Sigmoid colon (tissue), 7 donors: ENCODE results near the gene BRF1. TPM values are rescaled to one million over a fixed set of nuclear protein-coding genes. Genes with fewer than 3 reads are reported as not detected.

ENCODE experiments used
- DNase-seq: peaks from one replicate; pipeline ENCODE4 v3.0.0-alpha.2; 2019
- H3K27ac ChIP-seq, 4 donors: fragments of 200-600 bp; sonication (generic); one replicate each; pipeline ENCODE4 v1.5.1; 2016 to 2019; ENCODE audit warnings: mild to moderate bottlenecking in 1 of 4
- H3K27me3 ChIP-seq, 3 donors: fragments of 200-600 bp; sonication (generic); one replicate each; pipeline ENCODE4 v1.5.1; 2019; ENCODE audit warnings: mild to moderate bottlenecking in 1 of 3
- H3K36me3 ChIP-seq, 4 donors: fragments of 200-600 bp; sonication (generic); one replicate each; pipeline ENCODE4 v1.5.1; 2016 to 2019
- H3K4me1 ChIP-seq, 4 donors: fragments of 200-600 bp; sonication (generic); one replicate each; pipeline ENCODE4 v1.5.1; 2017 to 2019
- H3K4me3 ChIP-seq, 4 donors: fragments of 200-600 bp; sonication (generic); one replicate each; pipeline ENCODE4 v1.5.1; 2017 to 2019; ENCODE audit warnings: mild to moderate bottlenecking in 2 of 4, moderate library complexity in 1 of 4
- H3K9me3 ChIP-seq, 4 donors: fragments of 200-600 bp in 3 of 4; sonication (generic) in 3 of 4; one replicate each; pipeline versions ENCODE4 v1.5.1 to v1.6.1; 2013 to 2019
- EP300 ChIP-seq, 4 donors: sonication (generic); formaldehyde crosslinking; IDR thresholded peaks; one replicate each; pipeline ENCODE4 v1.6.1; 2017; ENCODE audit warnings: antibody characterized with exemption in 4 of 4
- POLR2A ChIP-seq, 2 donors: fragments of 450-650 bp; IDR thresholded peaks; one replicate each; pipeline ENCODE4 v1.6.1; 2016; ENCODE audit warnings: antibody characterized with exemption in 2 of 2, mild to moderate bottlenecking in 2 of 2, moderate library complexity in 2 of 2
- POLR2AphosphoS5 ChIP-seq, 4 donors: sonication (generic); formaldehyde crosslinking; IDR thresholded peaks; one replicate each; pipeline ENCODE4 v1.6.1; 2017; ENCODE audit warnings: antibody characterized with exemption in 4 of 4
- WGBS, 2 donors: extraction: QIAGEN DNeasy Blood & Tissue Kit; methylation state at CpG; one replicate each; pipeline ENCODE4 v1.1.7; 2013; 5-methylcytosine and 5-hydroxymethylcytosine counted together
- intact Hi-C: fragments of 100-400 bp; cut with DNase I; formaldehyde crosslinking; loops from one replicate; pipeline ENCODE4 v1.15.1; 2023
- polyA plus RNA-seq, 3 donors: library from polyadenylated mRNA; stranded (reverse); fragments of 200-250 nt; gene quantifications; one replicate each; pipeline ENCODE4 v1.2.3, GENCODE V29; 2013
- total RNA-seq, 4 donors: library from RNA; depleted of rRNA; stranded (reverse); fragments of >200 nt; gene quantifications; one replicate each; pipeline ENCODE4 v1.1.0, GENCODE V29; 2016
- TF ChIP-seq, protein P1 (sequence below), 4 experiments: fragments of 450-650 bp in 3 of 4; fragments of 200-600 bp in 1 of 4; IDR thresholded peaks; one replicate each; pipeline ENCODE4 v1.5.1; 2016 to 2019; ENCODE audit warnings: antibody characterized with exemption in 4 of 4, mild to moderate bottlenecking in 3 of 4, moderate library complexity in 2 of 4
- donor health status: healthy with polysubstance abuse.
- donor health status: Bipolar disorder and iron deficiency.
- donor health status: healthy.

Gene BRF1, protein sequence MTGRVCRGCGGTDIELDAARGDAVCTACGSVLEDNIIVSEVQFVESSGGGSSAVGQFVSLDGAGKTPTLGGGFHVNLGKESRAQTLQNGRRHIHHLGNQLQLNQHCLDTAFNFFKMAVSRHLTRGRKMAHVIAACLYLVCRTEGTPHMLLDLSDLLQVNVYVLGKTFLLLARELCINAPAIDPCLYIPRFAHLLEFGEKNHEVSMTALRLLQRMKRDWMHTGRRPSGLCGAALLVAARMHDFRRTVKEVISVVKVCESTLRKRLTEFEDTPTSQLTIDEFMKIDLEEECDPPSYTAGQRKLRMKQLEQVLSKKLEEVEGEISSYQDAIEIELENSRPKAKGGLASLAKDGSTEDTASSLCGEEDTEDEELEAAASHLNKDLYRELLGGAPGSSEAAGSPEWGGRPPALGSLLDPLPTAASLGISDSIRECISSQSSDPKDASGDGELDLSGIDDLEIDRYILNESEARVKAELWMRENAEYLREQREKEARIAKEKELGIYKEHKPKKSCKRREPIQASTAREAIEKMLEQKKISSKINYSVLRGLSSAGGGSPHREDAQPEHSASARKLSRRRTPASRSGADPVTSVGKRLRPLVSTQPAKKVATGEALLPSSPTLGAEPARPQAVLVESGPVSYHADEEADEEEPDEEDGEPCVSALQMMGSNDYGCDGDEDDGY
- total RNA-seq (10 to 100 TPM; 19.3 to 39.2 (median 28.5) TPM), polyA plus RNA-seq (10 to 100 TPM in 2 of 3 donors, 1 to 10 TPM in 1; 9.0 to 23.7 (median 12.6) TPM)

DNA sequence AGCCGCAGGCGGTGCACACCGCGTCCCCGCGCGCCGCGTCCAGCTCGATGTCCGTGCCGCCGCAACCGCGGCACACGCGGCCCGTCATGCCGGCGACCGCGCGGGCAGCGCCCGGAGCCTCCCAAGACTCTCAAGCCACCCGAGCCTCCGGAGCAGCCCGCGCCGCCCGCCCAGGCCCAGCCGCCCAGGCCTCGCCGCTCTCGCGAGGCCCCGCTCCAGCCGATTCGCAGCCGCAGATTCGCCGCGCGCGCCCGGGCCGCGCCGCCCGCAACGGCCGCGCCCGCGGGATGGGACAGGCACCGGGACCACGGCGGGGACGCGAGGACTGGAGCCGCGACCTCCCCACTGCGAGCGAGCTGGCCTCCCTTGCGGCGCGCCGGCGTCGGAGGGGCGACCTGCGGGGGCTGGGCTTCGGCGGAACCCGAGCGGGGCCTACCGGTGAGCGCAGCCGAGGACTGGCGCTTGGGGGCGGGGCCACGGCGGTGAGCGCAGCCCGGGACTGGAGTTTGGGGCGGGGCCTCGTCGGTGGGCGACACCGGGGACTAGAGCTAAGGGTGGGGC, at the start of gene BRF1:
Gene BRF1, minus strand, starts transcription at position 460 of the 561 bp plus-strand sequence. Its CDS starts 372 bp downstream, at position 88.
- intact Hi-C loops, result loop anchor here (1.0 to 5.0 kb wide), 2 partner anchors 14 to 208 kb away; partner anchors contain the start of gene PACS2
- H3K36me3 ChIP-seq, result no peaks in the 10 kb centered on the region
- 0 to 1% methylated on average over 90 of the region's 90 CpGs for WGBS, 2 donors

DNA sequence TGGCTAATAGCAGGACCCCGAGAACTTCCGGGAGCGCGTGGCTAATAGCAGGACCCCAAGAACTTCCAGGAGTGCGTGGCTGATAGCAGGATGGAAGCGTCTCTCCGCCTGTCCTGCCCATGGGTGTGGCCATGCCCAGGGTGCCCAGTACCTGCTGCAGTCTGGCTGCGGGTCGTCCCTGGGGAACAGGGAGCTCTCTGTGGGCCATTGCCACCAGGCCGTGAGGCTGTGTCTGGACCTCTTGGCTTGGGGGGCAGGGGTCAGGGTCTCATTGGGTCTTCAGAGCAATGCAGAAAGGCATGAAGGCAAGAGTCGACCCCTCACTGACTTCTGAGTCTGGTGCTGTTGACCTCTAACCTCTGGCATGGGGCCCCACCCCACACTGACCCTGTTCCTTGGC, 49.2 kb upstream of the BRF1 start:
- TF ChIP-seq, protein P1, sequence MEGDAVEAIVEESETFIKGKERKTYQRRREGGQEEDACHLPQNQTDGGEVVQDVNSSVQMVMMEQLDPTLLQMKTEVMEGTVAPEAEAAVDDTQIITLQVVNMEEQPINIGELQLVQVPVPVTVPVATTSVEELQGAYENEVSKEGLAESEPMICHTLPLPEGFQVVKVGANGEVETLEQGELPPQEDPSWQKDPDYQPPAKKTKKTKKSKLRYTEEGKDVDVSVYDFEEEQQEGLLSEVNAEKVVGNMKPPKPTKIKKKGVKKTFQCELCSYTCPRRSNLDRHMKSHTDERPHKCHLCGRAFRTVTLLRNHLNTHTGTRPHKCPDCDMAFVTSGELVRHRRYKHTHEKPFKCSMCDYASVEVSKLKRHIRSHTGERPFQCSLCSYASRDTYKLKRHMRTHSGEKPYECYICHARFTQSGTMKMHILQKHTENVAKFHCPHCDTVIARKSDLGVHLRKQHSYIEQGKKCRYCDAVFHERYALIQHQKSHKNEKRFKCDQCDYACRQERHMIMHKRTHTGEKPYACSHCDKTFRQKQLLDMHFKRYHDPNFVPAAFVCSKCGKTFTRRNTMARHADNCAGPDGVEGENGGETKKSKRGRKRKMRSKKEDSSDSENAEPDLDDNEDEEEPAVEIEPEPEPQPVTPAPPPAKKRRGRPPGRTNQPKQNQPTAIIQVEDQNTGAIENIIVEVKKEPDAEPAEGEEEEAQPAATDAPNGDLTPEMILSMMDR (IDR thresholded peaks at IDR 0.05), result no peak
- TF ChIP-seq EP300 (IDR thresholded peaks at IDR 0.05) (no peak), POLR2AphosphoS5 (IDR thresholded peaks at IDR 0.05) (no peak), POLR2A (IDR thresholded peaks at IDR 0.05) (no peak)
- Histone ChIP-seq H3K4me1 (peaks cover 0 to 14% (median 4%) of the 10 kb centered on the region in 4 donors), H3K9me3 (no peaks in the 10 kb centered on the region), H3K36me3 (peaks cover 0 to 10% (median 5%) of the 10 kb centered on the region in 4 donors), H3K4me3 (no peak overlapping the region), H3K27ac (no peak overlapping the region), H3K27me3 (no peaks in the 10 kb centered on the region)
- WGBS, 2 donors, result 90 to 92% methylated on average over 11 of the region's 11 CpGs
- intact Hi-C loops, result loop anchor here (5.0 kb wide), 1 partner anchor 258 kb away; no protein-coding TSS in a partner anchor
- no peak for DNase-seq

More for the DNA sequence above, at the start of gene BRF1:
- Histone ChIP-seq H3K4me3 (peak within 1 kb of the TSS; percentile 64 to 88 (median 70)), H3K9me3 (no peaks in the 10 kb centered on the region), H3K27me3 (no peaks in the 10 kb centered on the region), H3K4me1 (peaks cover 0 to 27% (median 21%) of the 10 kb centered on the region in 4 donors), H3K27ac (peak within 1 kb of the TSS; percentile 95 to 98 (median 98))
- TF ChIP-seq EP300 (IDR thresholded peaks at IDR 0.05) (no peak), POLR2AphosphoS5 (IDR thresholded peaks at IDR 0.05) (peak in 1 of 4 donors; percentile 77), POLR2A (IDR thresholded peaks at IDR 0.05) (no peak)
- peak; percentile 97 for DNase-seq

DNA sequence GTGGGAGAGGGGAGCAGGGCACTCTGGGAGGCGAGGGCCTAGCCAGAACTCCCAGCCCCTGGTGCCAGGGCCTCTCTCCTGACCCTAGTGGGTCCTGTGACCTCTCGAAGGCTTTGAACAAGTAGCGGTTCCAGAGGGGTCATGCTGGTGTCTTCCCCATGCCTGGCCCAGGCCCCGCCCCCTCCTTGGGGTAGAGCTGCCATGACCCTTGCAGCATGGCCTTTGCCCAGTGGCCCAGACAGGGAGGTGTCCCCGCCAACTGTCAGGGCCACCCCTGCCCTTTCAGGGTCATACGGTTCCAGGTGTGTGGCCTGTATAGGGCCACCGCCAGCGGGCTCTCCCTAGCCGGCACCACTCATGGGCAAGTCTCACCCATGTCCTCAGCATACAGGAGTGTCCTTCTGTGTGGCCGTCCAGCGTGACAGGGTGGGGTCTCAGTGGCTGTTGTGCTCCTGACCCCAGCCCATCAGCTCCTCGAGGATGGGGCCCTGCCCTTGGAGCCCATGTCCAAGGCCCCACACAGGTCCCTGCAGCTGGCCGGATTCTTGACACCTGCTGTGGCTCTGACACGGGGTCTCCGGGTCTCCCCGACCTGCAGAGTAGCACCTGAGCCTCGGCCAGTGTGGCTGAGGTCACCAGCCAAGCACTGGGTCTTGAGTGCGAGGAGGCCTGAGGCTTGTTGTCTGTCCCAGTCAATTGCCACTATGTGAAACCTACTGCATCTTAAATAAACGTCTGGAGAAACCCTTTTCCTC, 48.3 kb upstream of the BRF1 start:
- TF ChIP-seq EP300 (IDR thresholded peaks at IDR 0.05) (no peak), POLR2A (IDR thresholded peaks at IDR 0.05) (no peak)
- TF ChIP-seq, protein P1 (IDR thresholded peaks at IDR 0.05), result no peak
- no peak overlapping the region for H3K4me3 ChIP-seq
- WGBS, 2 donors, result 92 to 94% methylated on average over 19 of the region's 19 CpGs
- no peaks in the 10 kb centered on the region for H3K27me3 ChIP-seq
- intact Hi-C loops, result no loop called here
- H3K27ac ChIP-seq, result no peak overlapping the region
- H3K36me3 ChIP-seq, result peaks cover 0 to 10% (median under 1%) of the 10 kb centered on the region in 4 donors
- no peaks in the 10 kb centered on the region for H3K9me3 ChIP-seq
- peaks cover 0 to 14% (median 4%) of the 10 kb centered on the region in 4 donors for H3K4me1 ChIP-seq
- DNase-seq, result no peak

DNA sequence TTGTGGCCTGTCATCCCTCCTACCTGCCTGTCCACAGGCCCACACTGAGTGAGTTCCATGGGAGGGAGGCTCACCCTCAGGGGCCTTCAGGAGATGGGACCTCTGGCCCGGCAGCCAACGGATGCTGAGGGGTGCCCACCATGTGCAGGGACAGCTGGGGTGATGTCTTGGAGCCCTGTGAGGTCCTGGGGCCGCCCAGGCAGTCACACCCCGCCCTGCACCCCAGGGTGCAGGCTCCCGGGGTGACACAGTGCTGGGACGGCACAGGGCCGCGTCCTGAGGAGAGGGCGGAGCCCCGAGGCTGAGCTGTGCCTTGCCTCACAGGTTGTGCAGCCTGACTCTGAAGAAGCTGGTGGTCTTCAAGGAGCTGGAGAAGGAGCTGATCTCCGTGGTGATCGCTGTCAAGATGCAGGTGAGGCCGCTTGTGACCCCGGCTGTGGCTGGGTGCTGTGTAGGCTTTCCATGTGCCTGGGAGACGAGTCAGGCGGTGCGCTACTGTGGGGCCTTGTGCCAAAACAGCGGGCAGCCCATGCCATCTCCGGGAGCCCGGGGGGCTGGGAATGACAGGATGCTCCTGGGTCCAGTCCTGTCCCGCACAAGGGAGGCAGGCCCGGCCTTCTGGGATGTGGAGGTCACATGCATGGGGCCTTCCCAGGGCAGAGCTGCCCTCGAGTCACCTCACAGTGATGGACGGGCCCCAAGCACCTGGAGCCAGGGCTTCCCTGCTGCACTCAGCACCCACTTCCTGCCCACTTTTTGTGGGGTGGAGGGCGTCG, 47.6 kb upstream of the BRF1 start:
- H3K9me3 ChIP-seq, result no peaks in the 10 kb centered on the region
- DNase-seq, result no peak
- H3K36me3 ChIP-seq, result peaks cover 0 to 10% (median 0%) of the 10 kb centered on the region in 4 donors
- H3K27me3 ChIP-seq, result no peaks in the 10 kb centered on the region
- no peak overlapping the region for H3K27ac ChIP-seq
- 87 to 89% methylated on average over 26 of the region's 26 CpGs for WGBS, 2 donors
- no peak overlapping the region for H3K4me3 ChIP-seq
- intact Hi-C loops, result no loop called here
- TF ChIP-seq POLR2AphosphoS5 (IDR thresholded peaks at IDR 0.05) (no peak), EP300 (IDR thresholded peaks at IDR 0.05) (no peak), POLR2A (IDR thresholded peaks at IDR 0.05) (no peak)
- TF ChIP-seq, protein P1 (IDR thresholded peaks at IDR 0.05), result no peak
- H3K4me1 ChIP-seq, result peaks cover 0 to 14% (median 4%) of the 10 kb centered on the region in 4 donors
